GM12872 (cell line): Measurements from ENCODE around the gene CAPN14.

Source experiments
- TF ChIP-seq, protein P1 (sequence below): IDR thresholded peaks from 3 replicates; pipeline ENCODE4 v1.5.1; 2011; ENCODE audit warnings: low read depth, mild to moderate bottlenecking, low read length, moderate library complexity; ENCODE audit not compliant: insufficient read depth

The CAPN14 gene

DNA sequence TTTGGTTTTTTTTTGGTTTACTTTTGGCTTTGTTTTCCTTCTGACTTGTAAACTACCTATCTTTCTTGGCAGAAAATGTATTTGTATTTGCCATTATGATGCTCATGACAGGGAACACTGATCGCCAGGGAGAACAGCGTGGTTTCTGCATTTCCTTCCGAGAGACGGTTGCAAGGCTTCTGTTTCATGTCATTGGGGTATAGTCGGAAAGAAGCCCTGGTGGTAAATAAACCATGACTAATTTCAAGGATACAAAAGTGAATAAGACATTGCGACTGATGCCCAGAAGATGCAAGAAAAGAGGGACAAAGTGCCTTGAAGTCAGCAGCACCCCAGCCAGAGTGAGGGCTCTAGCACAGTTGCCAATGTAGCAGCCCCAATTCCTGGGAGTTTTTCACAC lies 4.2 kb upstream of the CAPN14 start:
- TF ChIP-seq, protein P1, sequence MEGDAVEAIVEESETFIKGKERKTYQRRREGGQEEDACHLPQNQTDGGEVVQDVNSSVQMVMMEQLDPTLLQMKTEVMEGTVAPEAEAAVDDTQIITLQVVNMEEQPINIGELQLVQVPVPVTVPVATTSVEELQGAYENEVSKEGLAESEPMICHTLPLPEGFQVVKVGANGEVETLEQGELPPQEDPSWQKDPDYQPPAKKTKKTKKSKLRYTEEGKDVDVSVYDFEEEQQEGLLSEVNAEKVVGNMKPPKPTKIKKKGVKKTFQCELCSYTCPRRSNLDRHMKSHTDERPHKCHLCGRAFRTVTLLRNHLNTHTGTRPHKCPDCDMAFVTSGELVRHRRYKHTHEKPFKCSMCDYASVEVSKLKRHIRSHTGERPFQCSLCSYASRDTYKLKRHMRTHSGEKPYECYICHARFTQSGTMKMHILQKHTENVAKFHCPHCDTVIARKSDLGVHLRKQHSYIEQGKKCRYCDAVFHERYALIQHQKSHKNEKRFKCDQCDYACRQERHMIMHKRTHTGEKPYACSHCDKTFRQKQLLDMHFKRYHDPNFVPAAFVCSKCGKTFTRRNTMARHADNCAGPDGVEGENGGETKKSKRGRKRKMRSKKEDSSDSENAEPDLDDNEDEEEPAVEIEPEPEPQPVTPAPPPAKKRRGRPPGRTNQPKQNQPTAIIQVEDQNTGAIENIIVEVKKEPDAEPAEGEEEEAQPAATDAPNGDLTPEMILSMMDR: no peak

DNA sequence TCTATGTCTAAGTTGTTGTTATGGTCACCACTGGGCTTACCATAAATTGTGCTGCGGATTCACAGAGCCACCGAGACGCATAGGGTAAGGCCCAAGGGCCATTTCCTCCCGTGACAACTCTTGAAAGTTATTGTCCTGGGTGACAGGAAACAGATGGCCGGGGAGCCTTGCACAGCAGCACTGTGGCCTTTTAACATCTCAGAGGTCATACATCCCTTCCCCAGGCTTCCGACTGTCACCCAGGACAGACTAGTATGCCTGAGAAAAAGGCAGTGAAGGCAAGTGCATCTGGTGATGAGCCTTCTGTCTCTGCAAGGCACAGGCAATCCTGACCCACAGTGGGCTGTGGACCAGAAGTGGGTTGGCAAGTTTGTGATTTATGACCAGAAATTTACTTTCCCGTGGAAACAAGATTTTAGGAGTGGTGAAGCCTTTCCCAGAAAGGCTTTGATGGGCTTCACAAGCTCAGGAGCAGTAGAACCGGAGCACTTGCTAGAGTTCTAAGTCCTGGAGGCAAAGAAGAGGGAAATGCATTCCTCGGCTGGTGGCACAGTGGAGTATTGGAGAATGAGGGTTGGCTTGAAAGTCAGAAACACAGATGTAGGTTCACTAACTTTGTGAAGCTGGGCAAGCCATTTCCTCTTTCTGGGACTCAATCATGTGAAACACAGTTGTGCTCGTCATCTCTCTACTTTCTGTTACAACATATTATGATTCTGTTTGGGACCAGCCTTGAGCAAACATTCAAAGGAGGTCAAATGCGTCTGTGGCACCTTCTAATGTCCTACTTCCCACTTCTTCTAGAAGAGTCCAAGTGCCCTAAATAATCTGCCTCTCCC lies 2.0 kb upstream of the CAPN14 start:
- TF ChIP-seq, protein P1: no peak

DNA sequence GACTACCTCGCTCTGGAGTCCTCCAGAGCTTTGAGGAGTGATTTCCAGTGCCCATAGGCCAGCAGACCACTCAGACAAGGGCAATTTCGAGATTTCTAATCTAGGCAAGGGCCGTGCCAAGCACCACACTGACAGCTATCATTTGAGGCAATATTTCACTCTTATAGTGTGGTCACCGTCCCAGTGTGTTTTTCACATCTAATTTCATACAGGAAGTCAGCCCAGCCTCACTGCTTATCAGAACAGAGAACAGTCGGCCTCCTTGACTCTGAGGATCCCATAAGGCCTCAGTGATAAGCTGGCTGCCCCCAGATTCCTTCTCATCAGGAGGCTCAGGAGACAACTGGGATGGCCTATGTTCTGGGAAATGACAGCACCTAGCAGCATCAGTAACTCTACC lies 581 bp downstream of the CAPN14 start:
- TF ChIP-seq, protein P1: no peak

DNA sequence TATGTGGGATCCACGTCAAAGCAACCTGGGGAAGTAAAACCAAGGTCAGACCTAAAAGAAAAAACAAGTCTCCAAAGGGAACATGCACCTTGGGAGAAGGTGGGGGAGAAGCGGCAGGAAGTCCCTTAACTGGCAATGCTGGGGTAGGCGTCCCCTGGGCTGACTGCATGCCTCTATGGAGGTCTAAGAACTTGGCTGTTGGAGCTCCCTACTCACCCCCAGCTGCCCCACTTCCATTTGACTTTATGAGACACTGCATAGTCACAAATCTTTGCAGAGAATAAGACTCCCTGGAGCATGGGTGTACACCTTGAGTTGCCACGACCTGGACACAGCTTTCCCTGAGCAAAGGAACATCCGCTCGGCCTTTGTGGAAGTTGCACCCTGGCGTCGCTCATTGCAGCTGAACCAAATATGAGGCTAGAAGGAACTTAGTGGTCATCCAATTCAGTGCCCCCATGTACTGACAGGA lies 2.8 kb downstream of the CAPN14 start:
- TF ChIP-seq, protein P1: no peak

DNA sequence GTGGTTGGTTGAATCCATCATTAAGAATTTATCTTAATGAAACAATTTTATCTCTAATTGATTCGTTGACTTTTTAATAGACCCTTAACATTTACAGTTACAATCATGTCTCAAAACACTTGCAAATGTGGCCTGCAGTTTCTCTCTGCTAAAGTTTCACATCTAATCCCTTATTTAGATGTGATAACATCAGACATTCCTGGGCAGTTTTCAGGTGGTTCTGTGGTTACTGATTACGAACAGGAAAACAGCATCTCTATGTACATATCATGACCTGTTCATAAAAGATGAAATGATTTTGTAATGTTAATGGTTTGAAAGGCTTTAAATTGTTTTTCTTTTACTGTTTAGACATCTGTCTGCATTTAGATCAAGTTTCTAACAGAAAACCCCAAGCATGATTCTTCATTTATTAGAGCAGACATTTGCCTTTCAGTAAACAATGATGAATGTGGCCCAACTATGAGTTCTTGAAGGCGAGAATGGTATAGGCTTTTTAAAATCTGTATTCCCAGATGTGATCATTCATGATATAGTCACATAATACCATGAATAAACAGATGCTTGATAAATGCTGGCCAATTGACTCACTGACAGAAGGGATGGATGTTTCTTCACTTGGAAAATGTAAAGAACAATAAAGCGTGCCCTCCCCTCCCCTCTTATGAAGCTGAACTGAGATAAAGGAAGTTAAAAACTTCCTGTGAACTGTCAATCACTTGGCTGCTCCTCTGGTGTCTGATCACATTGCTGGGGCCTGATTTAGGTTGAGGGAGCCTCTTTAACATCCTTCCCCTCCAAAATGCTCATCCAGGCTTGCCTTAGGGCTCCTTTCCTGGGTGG lies 3.5 kb downstream of the CAPN14 start:
- TF ChIP-seq, protein P1: no peak

DNA sequence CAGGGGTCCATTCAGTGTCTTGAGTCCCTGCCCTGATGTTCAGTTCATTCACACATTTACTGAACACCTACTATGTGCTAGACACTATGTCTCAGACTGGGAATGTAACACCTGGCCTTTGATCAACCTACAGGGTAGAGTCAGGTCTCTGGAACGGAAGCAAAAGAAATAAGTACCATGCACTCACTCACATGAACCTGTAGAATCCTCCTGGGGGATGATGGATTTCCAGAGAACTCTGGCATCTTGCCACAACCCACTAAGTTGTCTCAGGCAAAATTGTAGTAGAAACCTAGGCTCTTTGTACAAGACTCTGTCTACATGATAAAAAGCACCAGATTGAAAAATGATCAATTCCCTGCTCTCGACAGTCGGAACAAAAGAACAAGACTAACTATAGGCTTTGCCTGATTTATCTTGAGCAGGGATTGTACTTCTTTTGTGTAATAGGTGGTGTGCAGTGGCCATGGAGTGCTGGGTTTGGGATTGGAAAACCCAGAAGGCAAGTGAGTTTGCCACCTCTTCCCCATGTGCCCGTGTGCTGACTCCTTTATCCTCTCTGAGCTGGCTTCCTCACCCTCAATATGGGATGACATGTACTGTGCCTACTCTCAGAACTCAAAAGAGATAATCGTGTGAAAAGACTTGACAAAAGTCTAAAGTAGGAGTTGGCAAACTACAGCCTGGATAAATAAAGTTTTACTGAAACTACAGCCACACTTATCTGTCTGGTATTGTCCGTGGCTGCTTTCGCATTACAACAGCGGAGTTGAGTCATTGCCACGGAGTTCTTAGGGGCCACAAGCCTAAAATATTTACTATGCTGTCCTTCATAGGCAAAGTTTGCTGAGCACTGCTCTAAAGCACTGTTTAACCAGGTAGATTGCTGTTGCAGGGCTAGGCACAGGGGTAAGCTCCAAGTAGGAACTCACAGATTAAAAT lies 4.4 kb downstream of the CAPN14 start:
- TF ChIP-seq, protein P1: no peak
